ENCODE measurements around the gene ETFB. TPM values are rescaled to one million over a fixed set of nuclear protein-coding genes. Genes with fewer than 3 reads are reported as not detected.

ETFB gene
- total and polyA plus RNA-seq, 5 donors from 2014 or later, result 41.7 to 113 (median 76.8) TPM

- peak overlapping the region; percentile 73 for H3K4me3 ChIP-seq (ENCODE audit: low read depth, low read length)
- peaks cover 17% of the 10 kb centered on the region for H3K4me1 ChIP-seq (ENCODE audit: control insufficient read depth, insufficient read depth, low read length, poor library complexity, severe bottlenecking)
- Mint-ChIP-seq H3K4me1 (peaks cover 0 to 18% (median 11%) of the 10 kb centered on the region in 4 donors), H3K27me3 (peaks cover 15% of the 10 kb centered on the region), H3K36me3 (no peaks in the 10 kb centered on the region), H3K9me3 (no peaks in the 10 kb centered on the region), H3K4me3 (peak overlapping the region; percentile 84 to 94 (median 88)), H3K27ac (peak overlapping the region in 2 of 3 donors; percentile 51 to 73)
- no peaks in the 10 kb centered on the region for H3K27me3 ChIP-seq (ENCODE audit: control insufficient read depth, insufficient read depth, low read length)
- H3K36me3 ChIP-seq (ENCODE audit: control insufficient read depth, insufficient read depth, low read length), result no peaks in the 10 kb centered on the region
- no peak overlapping the region for H3K27ac ChIP-seq (ENCODE audit: insufficient read depth, low read length, poor library complexity, severe bottlenecking)
- ATAC-seq (ENCODE audit: low read depth in 2 of 2), result peak; percentile 84
- no peaks in the 10 kb centered on the region for H3K9me3 ChIP-seq (ENCODE audit: control insufficient read depth in 2 of 2, low read length in 2 of 2)
- peak; percentile 74 to 87 (median 83) for DNase-seq
These were observed 27.4 kb downstream of the ETFB start for GRCh38 chr19:51338563-51339312.

DNA sequence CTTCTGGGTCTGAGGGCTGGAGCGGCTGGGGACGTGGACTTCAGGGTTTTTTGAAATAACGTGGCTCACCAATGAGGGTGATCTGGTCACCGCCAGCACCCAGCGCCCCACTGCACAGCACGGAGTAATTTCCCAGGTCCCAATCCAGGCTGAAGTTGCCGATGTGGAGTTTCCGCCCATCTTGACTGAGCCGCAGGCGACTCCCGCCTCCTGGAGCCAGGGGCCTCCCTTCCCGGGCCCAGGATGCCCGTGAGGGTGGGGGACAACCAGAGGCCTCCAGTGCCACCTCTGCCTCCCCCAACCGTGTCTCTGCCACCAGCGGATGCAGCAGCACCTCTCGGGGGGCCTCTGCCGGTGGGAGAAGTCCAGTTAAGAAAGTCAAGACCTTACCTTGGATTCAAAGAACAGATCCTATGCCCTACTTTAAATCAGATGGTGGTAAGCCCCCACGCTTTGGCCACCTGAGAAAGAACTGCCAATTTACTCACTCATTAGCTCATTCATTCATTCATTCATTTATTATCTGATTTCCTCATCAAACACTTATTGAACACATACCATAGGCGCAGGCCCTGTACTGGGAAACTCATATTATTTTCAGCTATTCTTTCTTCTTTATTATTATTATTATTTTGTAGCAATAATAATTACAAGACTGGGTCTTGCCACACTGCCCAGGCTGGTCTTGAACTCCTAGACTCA, 28.2 kb downstream of the ETFB start:
- H3K36me3 ChIP-seq (ENCODE audit: control insufficient read depth, insufficient read depth, low read length), result no peaks in the 10 kb centered on the region
- H3K27me3 ChIP-seq (ENCODE audit: control insufficient read depth, insufficient read depth, low read length), result no peaks in the 10 kb centered on the region
- H3K27ac ChIP-seq (ENCODE audit: insufficient read depth, low read length, poor library complexity, severe bottlenecking), result no peak overlapping the region
- Mint-ChIP-seq H3K36me3 (no peaks in the 10 kb centered on the region), H3K27ac (no peak overlapping the region), H3K9me3 (no peaks in the 10 kb centered on the region), H3K27me3 (peaks cover 15% of the 10 kb centered on the region), H3K4me1 (peaks cover 0 to 18% (median 11%) of the 10 kb centered on the region in 4 donors), H3K4me3 (peak overlapping the region; percentile 84 to 94 (median 88))
- H3K4me3 ChIP-seq (ENCODE audit: low read depth, low read length), result no peak overlapping the region
- DNase-seq (no peak), ATAC-seq (ENCODE audit: low read depth in 2 of 2) (no peak)
- no peaks in the 10 kb centered on the region for H3K9me3 ChIP-seq (ENCODE audit: control insufficient read depth in 2 of 2, low read length in 2 of 2)
- H3K4me1 ChIP-seq (ENCODE audit: control insufficient read depth, insufficient read depth, low read length, poor library complexity, severe bottlenecking), result peaks cover 17% of the 10 kb centered on the region

DNA sequence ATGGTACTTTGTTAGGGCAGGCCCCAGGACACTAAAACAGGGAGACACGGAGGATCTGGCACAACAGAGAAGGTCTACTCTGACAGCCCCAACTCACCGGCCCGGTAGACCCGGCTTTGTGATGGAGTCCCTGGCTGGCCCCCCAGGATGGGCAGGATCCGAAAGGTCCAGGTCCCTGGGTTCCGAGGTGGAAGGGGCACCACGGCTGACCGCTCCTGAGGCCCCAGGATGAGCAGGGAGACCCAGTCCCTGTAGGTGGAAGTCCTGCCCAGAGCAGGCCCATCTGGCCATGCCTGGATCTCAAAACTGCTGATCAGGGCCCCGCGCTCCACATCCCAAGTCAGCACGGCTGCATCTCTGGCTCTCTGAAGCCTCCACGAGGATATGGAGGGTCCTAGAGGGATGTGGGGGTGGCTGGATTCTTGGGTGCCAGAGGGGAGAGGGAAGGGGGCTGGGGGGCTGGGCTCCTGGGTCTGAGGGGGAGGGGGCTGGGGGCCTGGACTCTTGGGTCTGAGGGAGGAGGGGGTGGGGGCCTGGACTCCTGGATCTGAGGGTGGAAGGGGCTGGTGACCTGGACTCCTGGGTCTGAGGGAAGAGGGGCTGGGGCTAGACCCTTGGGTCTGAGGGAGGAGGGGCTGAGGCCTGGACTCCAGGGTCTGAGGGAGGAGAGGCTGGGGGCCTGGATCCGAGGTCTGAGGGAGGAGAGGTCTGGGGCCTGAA, 28.9 kb downstream of the ETFB start:
- no peak overlapping the region for H3K4me3 ChIP-seq (ENCODE audit: low read depth, low read length)
- Mint-ChIP-seq H3K36me3 (no peaks in the 10 kb centered on the region), H3K27me3 (peaks cover 15% of the 10 kb centered on the region), H3K27ac (no peak overlapping the region), H3K4me1 (peaks cover 0 to 18% (median 11%) of the 10 kb centered on the region in 4 donors), H3K9me3 (no peaks in the 10 kb centered on the region), H3K4me3 (no peak overlapping the region)
- no peaks in the 10 kb centered on the region for H3K36me3 ChIP-seq (ENCODE audit: control insufficient read depth, insufficient read depth, low read length)
- no peaks in the 10 kb centered on the region for H3K9me3 ChIP-seq (ENCODE audit: control insufficient read depth in 2 of 2, low read length in 2 of 2)
- ATAC-seq (ENCODE audit: low read depth in 2 of 2) (no peak), DNase-seq (no peak)
- no peak overlapping the region for H3K27ac ChIP-seq (ENCODE audit: insufficient read depth, low read length, poor library complexity, severe bottlenecking)
- peaks cover 17% of the 10 kb centered on the region for H3K4me1 ChIP-seq (ENCODE audit: control insufficient read depth, insufficient read depth, low read length, poor library complexity, severe bottlenecking)
- no peaks in the 10 kb centered on the region for H3K27me3 ChIP-seq (ENCODE audit: control insufficient read depth, insufficient read depth, low read length)

- Histone ChIP-seq H3K9me3 (ENCODE audit: control insufficient read depth in 2 of 2, low read length in 2 of 2) (no peaks in the 10 kb centered on the region), H3K4me3 (ENCODE audit: low read depth, low read length) (no peak overlapping the region), H3K4me1 (ENCODE audit: control insufficient read depth, insufficient read depth, low read length, poor library complexity, severe bottlenecking) (peaks cover 8% of the 10 kb centered on the region), H3K27ac (ENCODE audit: insufficient read depth, low read length, poor library complexity, severe bottlenecking) (no peak overlapping the region), H3K27me3 (ENCODE audit: control insufficient read depth, insufficient read depth, low read length) (no peaks in the 10 kb centered on the region), H3K36me3 (ENCODE audit: control insufficient read depth, insufficient read depth, low read length) (no peaks in the 10 kb centered on the region)
- Mint-ChIP-seq H3K9me3 (peaks cover 0 to 3% (median 0%) of the 10 kb centered on the region in 7 donors), H3K4me3 (no peak overlapping the region), H3K27me3 (peaks cover 37% of the 10 kb centered on the region), H3K36me3 (peaks cover 12% of the 10 kb centered on the region), H3K4me1 (peaks cover 0 to 6% (median 2%) of the 10 kb centered on the region in 4 donors), H3K27ac (no peak overlapping the region)
- no peak for ATAC-seq (ENCODE audit: low read depth in 2 of 2)
- no peak for DNase-seq
These were observed 32.2 kb downstream of the ETFB start for GRCh38 chr19:51333836-51334460.

DNA sequence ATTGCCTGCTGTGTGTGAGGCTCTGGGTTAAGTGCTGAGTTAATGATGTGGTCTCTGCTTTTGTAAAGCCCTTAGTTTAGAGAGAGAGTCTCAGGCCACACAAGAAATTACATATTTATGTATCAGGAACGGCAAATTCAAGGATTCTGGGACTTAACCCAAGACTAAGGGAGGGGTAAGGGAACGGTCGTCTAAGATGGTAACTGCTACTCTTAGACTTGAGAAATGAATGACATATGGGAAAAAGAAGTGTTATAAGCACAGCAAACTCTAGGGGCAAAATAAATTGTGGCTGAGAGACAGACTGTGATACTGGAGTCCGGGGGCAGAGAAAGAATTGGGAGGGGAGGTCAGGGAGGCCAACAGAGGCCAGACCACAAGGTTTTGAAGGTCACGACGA, 34.5 kb downstream of the ETFB start:
- Mint-ChIP-seq H3K9me3 (peaks cover 0 to 6% (median 0%) of the 10 kb centered on the region in 7 donors), H3K4me3 (no peak overlapping the region), H3K27me3 (peaks cover 50% of the 10 kb centered on the region), H3K4me1 (peaks cover 0 to 9% (median 3%) of the 10 kb centered on the region in 4 donors), H3K27ac (peak overlapping the region in 1 of 3 donors; percentile 1), H3K36me3 (peaks cover 12% of the 10 kb centered on the region)
- Histone ChIP-seq H3K9me3 (ENCODE audit: control insufficient read depth in 2 of 2, low read length in 2 of 2) (no peaks in the 10 kb centered on the region), H3K4me3 (ENCODE audit: low read depth, low read length) (no peak overlapping the region), H3K4me1 (ENCODE audit: control insufficient read depth, insufficient read depth, low read length, poor library complexity, severe bottlenecking) (peaks cover 14% of the 10 kb centered on the region), H3K36me3 (ENCODE audit: control insufficient read depth, insufficient read depth, low read length) (no peaks in the 10 kb centered on the region), H3K27ac (ENCODE audit: insufficient read depth, low read length, poor library complexity, severe bottlenecking) (no peak overlapping the region), H3K27me3 (ENCODE audit: control insufficient read depth, insufficient read depth, low read length) (peaks cover 2% of the 10 kb centered on the region)
- DNase-seq, result no peak
- no peak for ATAC-seq (ENCODE audit: low read depth in 2 of 2)

- no peak for ATAC-seq (ENCODE audit: low read depth in 2 of 2)
These were observed 35.0 kb downstream of the ETFB start for GRCh38 chr19:51331193-51331592.

DNA sequence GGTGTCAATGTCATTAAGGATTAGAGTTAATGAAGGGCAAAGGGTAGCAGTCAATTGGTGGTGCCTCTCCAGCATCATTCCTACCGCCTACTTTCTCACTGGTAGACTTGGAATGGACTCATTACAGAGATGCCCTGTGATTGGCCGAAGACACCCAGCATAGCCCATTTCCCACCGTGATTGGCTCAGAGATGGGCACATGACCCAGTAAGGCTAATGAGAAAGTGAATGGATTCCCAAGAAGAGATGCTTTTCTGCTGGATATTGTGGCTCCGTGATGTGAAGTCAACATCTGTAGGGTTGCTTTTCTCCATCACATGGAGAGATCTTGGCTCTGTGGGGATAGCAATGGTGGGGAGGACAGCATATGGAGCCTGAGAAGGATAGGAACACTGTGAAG, 35.8 kb downstream of the ETFB start:
- Histone ChIP-seq H3K9me3 (ENCODE audit: control insufficient read depth in 2 of 2, low read length in 2 of 2) (no peaks in the 10 kb centered on the region), H3K4me1 (ENCODE audit: control insufficient read depth, insufficient read depth, low read length, poor library complexity, severe bottlenecking) (peaks cover 14% of the 10 kb centered on the region), H3K36me3 (ENCODE audit: control insufficient read depth, insufficient read depth, low read length) (no peaks in the 10 kb centered on the region), H3K4me3 (ENCODE audit: low read depth, low read length) (no peak overlapping the region), H3K27me3 (ENCODE audit: control insufficient read depth, insufficient read depth, low read length) (peaks cover 7% of the 10 kb centered on the region), H3K27ac (ENCODE audit: insufficient read depth, low read length, poor library complexity, severe bottlenecking) (no peak overlapping the region)
- Mint-ChIP-seq H3K36me3 (peaks cover 12% of the 10 kb centered on the region), H3K4me3 (no peak overlapping the region), H3K9me3 (peaks cover 0 to 6% (median 0%) of the 10 kb centered on the region in 7 donors), H3K27ac (no peak overlapping the region), H3K4me1 (peaks cover 0 to 15% (median 3%) of the 10 kb centered on the region in 4 donors), H3K27me3 (peaks cover 57% of the 10 kb centered on the region)
- no peak for ATAC-seq (ENCODE audit: low read depth in 2 of 2)
- DNase-seq, result no peak

More at GRCh38 chr19:51331193-51331592, 35.0 kb downstream of the ETFB start:
- no peak overlapping the region for H3K27ac Mint-ChIP-seq
- H3K4me1 ChIP-seq (ENCODE audit: control insufficient read depth, insufficient read depth, low read length, poor library complexity, severe bottlenecking), result peaks cover 14% of the 10 kb centered on the region
- H3K27ac ChIP-seq (ENCODE audit: insufficient read depth, low read length, poor library complexity, severe bottlenecking), result no peak overlapping the region
- H3K27me3 Mint-ChIP-seq, result peaks cover 52% of the 10 kb centered on the region
- H3K4me3 Mint-ChIP-seq, result no peak overlapping the region
- no peak for DNase-seq
- H3K9me3 Mint-ChIP-seq, result peaks cover 0 to 6% (median 0%) of the 10 kb centered on the region in 7 donors
- H3K36me3 Mint-ChIP-seq, result peaks cover 12% of the 10 kb centered on the region
- H3K36me3 ChIP-seq (ENCODE audit: control insufficient read depth, insufficient read depth, low read length), result no peaks in the 10 kb centered on the region
- no peak overlapping the region for H3K4me3 ChIP-seq (ENCODE audit: low read depth, low read length)
- H3K4me1 Mint-ChIP-seq, result peaks cover 0 to 11% (median 3%) of the 10 kb centered on the region in 4 donors
- peaks cover 3% of the 10 kb centered on the region for H3K27me3 ChIP-seq (ENCODE audit: control insufficient read depth, insufficient read depth, low read length)
- H3K9me3 ChIP-seq (ENCODE audit: control insufficient read depth in 2 of 2, low read length in 2 of 2), result no peaks in the 10 kb centered on the region
